ENCODE measurements around the gene JAZF1. TPM values are rescaled to one million over a fixed set of nuclear protein-coding genes. Genes with fewer than 3 reads are reported as not detected.

The JAZF1 gene
- total RNA-seq, 1 donor from 2014 or later = 6.4 TPM

DNA sequence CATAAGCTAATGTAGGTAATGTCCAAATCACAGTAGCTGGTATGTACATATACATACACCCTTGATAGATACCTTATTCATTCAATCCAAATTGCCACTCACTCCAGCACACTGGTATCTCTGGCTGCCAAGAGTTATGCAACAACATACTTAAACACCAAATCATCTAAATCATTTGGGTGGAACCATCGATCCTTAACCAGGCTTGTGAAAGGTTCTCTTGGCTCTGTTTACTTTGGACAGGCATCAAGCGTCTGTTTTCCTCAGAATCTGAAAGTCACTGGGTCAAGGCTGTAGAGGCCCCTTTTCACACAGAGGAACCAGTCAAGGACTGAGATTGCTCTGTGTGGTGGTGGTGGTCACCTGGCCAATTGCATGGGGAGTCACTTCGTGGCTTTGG lies 24.6 kb downstream of the JAZF1 start:
- Mint-ChIP-seq H3K27ac (no peak overlapping the region), H3K36me3 (ENCODE audit: insufficient read depth) (no peaks in the 10 kb centered on the region), H3K9me3 (ENCODE audit: low read depth) (no peaks in the 10 kb centered on the region), H3K4me3 (ENCODE audit: low read depth) (no peak overlapping the region), H3K4me1 (ENCODE audit: low read depth) (peaks cover 14% of the 10 kb centered on the region), H3K27me3 (no peaks in the 10 kb centered on the region)
- TF ChIP-seq, protein P1, sequence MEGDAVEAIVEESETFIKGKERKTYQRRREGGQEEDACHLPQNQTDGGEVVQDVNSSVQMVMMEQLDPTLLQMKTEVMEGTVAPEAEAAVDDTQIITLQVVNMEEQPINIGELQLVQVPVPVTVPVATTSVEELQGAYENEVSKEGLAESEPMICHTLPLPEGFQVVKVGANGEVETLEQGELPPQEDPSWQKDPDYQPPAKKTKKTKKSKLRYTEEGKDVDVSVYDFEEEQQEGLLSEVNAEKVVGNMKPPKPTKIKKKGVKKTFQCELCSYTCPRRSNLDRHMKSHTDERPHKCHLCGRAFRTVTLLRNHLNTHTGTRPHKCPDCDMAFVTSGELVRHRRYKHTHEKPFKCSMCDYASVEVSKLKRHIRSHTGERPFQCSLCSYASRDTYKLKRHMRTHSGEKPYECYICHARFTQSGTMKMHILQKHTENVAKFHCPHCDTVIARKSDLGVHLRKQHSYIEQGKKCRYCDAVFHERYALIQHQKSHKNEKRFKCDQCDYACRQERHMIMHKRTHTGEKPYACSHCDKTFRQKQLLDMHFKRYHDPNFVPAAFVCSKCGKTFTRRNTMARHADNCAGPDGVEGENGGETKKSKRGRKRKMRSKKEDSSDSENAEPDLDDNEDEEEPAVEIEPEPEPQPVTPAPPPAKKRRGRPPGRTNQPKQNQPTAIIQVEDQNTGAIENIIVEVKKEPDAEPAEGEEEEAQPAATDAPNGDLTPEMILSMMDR (IDR thresholded peaks at IDR 0.05; ENCODE audit: unreplicated experiment) = no peak
- no peak for DNase-seq (ENCODE audit: low spot score, unreplicated experiment)

DNA sequence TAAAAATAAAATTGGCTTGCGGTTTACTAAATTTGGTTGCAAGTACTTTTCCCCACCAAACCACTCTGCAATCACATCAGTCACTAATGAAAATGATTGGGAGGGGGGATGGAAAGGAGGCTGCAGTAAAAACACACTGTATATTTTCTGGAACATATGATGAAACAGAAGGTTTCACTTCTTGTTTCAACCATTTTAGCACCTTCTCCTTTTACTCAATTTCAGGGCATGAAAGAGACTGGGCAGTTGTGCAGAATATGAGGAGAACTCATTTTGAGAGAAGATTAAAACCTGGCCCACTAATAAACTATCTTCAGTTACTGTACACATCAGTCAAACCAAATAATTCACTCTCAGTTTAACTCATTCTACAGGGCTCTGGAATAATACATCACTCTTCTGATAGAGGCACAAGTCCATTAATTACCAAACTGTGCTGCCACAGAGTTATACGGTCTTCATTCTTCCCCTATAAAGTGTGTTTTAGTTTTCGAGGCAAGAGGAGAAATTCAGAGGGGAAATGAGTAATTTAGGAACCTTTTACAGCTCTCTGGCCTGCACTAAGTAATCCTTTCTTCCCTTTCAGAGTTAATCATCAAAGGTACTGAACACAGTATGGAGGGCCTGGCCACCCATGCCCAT lies 25.5 kb downstream of the JAZF1 start:
- H3K27me3 Mint-ChIP-seq = no peaks in the 10 kb centered on the region

DNA sequence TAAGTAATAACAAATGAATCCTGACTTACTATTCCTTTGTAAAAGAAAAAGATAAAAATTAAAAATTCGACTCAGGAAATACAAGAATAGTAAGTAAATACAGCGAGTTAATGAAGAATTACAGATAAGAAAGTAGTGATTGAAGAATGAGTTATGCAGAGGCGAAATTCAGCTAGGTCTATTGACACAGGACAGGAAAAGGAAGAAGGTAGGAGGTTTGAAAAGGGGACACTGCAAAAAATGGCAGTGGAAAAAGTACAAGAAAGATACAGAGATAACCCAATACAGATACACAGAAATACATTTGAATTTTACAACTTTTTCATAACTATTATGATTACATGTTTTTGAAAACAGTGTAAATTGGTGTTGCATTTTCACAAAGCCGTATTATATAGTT lies 28.0 kb downstream of the JAZF1 start:
- no peaks in the 10 kb centered on the region for H3K27me3 Mint-ChIP-seq
- TF ChIP-seq, protein P1 (IDR thresholded peaks at IDR 0.05; ENCODE audit: unreplicated experiment) = no peak
- H3K9me3 Mint-ChIP-seq (ENCODE audit: low read depth) = no peaks in the 10 kb centered on the region
- no peaks in the 10 kb centered on the region for H3K36me3 Mint-ChIP-seq (ENCODE audit: insufficient read depth)
- H3K27ac Mint-ChIP-seq = no peak overlapping the region
- H3K4me3 Mint-ChIP-seq (ENCODE audit: low read depth) = no peak overlapping the region
- H3K4me1 Mint-ChIP-seq (ENCODE audit: low read depth) = peaks cover 44% of the 10 kb centered on the region
- no peak for DNase-seq (ENCODE audit: low spot score, unreplicated experiment)

More for the DNA sequence above, 25.5 kb downstream of the JAZF1 start:
- H3K36me3 Mint-ChIP-seq (ENCODE audit: insufficient read depth) = no peaks in the 10 kb centered on the region
- H3K4me1 Mint-ChIP-seq (ENCODE audit: low read depth) = peaks cover 19% of the 10 kb centered on the region
- no peak overlapping the region for H3K4me3 Mint-ChIP-seq (ENCODE audit: low read depth)
- DNase-seq (ENCODE audit: low spot score, unreplicated experiment) = no peak
- H3K27ac Mint-ChIP-seq = no peak overlapping the region
- H3K9me3 Mint-ChIP-seq (ENCODE audit: low read depth) = no peaks in the 10 kb centered on the region
- TF ChIP-seq, protein P1 (IDR thresholded peaks at IDR 0.05; ENCODE audit: unreplicated experiment) = no peak

DNA sequence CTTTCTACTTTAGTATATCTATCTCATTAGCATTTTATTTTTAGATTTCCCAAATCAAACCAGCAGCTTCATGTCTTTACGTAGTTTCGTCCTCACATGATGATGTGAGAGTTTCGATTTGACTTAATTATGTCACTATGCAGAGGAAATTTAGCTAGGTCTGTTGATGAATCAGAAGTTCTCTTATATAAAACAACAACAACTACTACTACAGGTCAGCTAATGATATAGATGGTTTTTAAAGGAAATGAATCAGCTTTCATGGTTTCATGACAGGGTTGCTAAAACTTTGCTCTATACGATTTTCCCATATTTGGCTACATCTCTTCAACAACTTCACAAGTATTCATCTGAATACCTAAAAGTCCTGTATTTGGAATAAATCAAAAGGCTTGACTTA lies 28.6 kb downstream of the JAZF1 start:
- Mint-ChIP-seq H3K27me3 (no peaks in the 10 kb centered on the region), H3K4me3 (ENCODE audit: low read depth) (no peak overlapping the region), H3K27ac (no peak overlapping the region), H3K36me3 (ENCODE audit: insufficient read depth) (no peaks in the 10 kb centered on the region), H3K9me3 (ENCODE audit: low read depth) (no peaks in the 10 kb centered on the region), H3K4me1 (ENCODE audit: low read depth) (peaks cover 44% of the 10 kb centered on the region)
- no peak for DNase-seq (ENCODE audit: low spot score, unreplicated experiment)
- TF ChIP-seq, protein P1 (IDR thresholded peaks at IDR 0.05; ENCODE audit: unreplicated experiment) = no peak

DNA sequence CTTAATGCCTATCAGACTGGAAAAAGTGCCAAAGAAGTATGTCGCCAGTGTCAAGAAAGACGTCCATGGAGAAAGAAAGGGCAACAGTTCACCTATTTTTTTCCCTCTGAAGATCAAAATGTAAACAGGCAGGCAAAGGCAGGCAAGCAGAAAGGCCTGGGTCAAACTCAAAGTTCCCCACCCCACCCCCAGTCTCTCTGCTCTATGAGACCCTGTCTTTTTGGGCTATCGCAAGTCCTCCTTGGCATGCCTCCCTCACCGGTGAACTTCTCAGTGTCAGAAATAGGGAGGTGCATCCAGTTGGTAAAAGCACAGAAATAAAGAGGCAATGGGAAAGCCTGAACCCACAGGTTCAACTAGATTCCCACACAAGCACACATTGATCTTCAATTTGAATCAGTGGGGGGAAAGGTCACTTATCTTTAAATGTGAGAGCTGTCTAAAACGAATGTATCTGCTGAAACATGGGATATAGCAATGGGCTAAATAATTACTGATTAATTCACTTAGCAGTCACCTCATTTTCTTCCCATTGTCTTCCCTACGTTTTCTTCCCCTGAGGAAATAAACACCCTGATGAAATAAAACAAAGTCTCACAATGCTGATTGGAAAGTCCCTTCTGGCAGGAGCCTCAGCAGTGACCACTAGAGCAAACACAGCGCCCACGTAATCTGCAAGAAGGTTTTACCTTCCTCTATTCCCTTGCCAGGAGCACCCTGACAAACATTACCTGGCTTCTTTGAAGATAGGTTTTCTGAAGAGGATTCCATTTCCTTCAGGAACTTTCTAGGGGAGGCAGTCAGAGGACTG lies 31.1 kb downstream of the JAZF1 start:
- Mint-ChIP-seq H3K4me3 (ENCODE audit: low read depth) (peak overlapping the region; percentile 37), H3K36me3 (ENCODE audit: insufficient read depth) (no peaks in the 10 kb centered on the region), H3K27ac (peak overlapping the region; percentile 87), H3K4me1 (ENCODE audit: low read depth) (peaks cover 48% of the 10 kb centered on the region), H3K9me3 (ENCODE audit: low read depth) (peaks cover 4% of the 10 kb centered on the region), H3K27me3 (no peaks in the 10 kb centered on the region)
- TF ChIP-seq, protein P1 (IDR thresholded peaks at IDR 0.05; ENCODE audit: unreplicated experiment) = no peak
- no peak for DNase-seq (ENCODE audit: low spot score, unreplicated experiment)

All from progenitor cell of endocrine pancreas (in vitro differentiated cells).